ENCODE measurements around the gene HOXD9.

HOXD9 gene

DNA sequence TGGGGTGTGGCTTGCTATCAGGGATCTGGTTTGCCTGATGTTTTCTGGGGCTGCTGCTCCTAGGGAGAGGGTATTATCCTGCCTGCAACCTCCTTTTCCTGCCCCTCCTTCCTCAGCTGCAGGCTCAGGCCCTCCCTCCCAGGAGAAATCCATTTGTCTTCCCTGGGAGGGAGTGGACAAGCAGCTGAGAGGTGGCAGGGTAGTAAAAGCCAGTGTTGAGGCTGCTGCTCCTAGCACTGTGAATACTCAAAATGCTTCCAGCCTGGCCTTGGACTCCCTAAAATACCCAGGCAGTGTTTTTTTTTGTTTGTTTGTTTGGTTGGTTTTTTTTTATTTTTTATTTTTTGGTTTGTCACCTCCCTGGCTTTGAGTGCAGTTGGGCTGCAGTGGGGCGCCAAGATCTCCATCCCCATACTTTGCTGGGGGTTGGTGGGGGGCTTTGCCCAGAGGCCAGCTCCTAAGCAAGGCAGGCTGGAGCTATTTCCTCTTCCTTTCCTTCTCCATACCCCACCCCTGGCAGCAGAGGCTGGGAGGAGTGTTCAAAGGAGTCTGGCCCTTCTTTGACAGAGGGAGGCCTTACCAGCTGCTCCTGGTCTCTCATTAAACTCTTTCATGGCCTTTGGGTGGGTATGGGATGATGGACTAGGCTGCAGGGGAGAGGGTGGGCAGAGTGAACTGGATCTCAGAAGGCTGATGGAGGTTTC, 48.2 kb downstream of the HOXD9 start:
- TF ChIP-seq CTCF (IDR thresholded peaks at IDR 0.05; ENCODE audit: low read depth, low read length): no peak
- no peak for DNase-seq (ENCODE audit: extremely low read depth, low read depth)

- TF ChIP-seq CTCF (IDR thresholded peaks at IDR 0.05; ENCODE audit: low read depth, low read length): no peak
- no peak for DNase-seq (ENCODE audit: extremely low read depth, low read depth)
Observed at GRCh38 chr2:176171351-176172006, 49.0 kb downstream of the HOXD9 start.

DNA sequence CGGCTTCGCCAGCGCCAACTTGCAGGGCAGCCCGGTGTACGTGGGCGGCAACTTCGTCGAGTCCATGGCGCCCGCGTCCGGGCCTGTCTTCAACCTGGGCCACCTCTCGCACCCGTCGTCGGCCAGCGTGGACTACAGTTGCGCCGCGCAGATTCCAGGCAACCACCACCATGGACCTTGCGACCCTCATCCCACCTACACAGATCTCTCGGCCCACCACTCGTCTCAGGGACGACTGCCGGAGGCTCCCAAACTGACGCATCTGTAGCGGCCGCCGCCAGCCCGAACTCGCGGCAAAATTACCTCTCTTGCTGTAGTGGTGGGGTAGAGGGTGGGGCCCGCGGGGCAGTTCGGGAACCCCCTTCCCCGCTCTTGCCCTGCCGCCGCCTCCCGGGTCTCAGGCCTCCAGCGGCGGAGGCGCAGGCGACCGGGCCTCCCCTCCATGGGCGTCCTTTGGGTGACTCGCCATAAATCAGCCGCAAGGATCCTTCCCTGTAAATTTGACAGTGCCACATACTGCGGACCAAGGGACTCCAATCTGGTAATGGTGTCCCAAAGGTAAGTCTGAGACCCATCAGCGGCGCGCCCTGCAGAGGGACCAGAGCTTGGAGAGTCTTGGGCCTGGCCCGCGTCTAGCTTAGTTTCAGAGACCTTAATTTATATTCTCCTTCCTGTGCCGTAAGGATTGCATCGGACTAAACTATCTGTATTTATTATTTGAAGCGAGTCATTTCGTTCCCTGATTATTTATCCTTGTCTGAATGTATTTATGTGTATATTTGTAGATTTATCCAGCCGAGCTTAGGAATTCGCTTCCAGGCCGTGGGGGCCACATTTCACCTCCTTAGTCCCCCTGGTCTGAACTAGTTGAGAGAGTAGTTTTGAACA, 49.7 kb downstream of the HOXD9 start:
- no peak for DNase-seq (ENCODE audit: extremely low read depth, low read depth)
- no peak for TF ChIP-seq CTCF (IDR thresholded peaks at IDR 0.05; ENCODE audit: low read depth, low read length)

- no peak for TF ChIP-seq CTCF (IDR thresholded peaks at IDR 0.05; ENCODE audit: low read depth, low read length)
- DNase-seq (ENCODE audit: extremely low read depth, low read depth): no peak
Observed at GRCh38 chr2:176172895-176173566, 50.5 kb downstream of the HOXD9 start.

DNA sequence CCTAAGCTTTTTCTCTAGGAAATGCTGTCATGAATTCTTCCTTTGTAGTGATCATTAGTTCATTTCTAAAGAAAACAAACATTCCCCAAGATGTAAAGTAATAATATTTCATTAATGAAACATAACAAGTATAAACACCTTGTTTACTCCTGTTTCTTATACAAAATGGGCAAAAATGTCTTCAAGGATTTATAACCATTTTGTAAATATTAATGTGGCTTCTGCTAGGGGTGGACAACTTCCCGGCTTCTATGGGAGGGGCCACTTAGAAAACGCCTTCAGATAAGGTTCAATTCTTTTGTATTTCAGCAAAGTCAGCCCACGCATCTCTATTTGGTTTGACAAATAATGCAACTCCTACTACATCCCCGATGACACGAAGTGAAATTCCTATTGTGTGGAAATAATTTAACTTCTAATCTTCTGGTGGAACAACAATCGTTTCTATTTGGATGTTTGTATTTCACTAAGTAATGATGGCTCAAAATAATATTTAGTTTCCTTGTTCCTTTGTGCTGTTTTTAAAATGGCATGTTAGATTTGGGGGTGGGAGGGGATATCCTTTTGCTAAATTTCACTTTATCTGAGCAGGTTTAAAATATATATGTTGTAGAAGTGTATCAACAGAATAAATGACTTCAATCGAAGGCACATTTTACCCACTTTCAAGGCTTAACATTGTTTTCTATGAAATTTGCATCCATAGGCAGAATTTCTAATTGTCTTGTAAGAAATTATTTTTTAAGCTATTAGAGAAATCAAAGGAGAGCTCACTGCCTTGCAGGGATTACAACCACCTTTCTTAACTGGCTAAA, 51.3 kb downstream of the HOXD9 start:
- TF ChIP-seq CTCF (IDR thresholded peaks at IDR 0.05; ENCODE audit: low read depth, low read length): no peak
- DNase-seq (ENCODE audit: extremely low read depth, low read depth): no peak

DNA sequence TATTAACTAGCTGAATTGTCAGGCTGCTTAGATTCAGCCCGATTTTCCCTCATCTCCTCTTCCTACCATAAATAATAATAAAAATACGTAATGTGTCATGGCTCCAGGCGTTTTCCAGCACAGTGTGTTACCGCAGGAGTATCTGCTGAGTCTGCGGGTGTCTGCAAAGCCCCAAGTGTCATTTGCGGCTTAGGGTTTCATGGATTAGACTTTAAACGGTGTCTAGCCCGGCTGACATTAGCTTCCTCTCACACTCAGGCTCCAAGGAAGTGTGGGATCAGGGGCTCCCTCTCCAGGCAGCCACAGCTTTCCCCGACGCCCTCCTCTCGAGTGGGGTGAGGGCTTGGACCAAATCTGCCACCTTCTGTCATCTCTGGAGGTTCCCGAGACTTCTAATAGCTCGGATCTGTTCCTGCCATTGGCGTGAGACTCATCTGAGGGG, 51.9 kb downstream of the HOXD9 start:
- TF ChIP-seq CTCF (IDR thresholded peaks at IDR 0.05; ENCODE audit: low read depth, low read length): no peak
- DNase-seq (ENCODE audit: extremely low read depth, low read depth): no peak

All from AG09319 (cell line).